Esophagus (tissue), 2 donors: ENCODE results near the gene FNDC3B. TPM values are rescaled to one million over a fixed set of nuclear protein-coding genes. Genes with fewer than 3 reads are reported as not detected.

Source experiments
- H3K27ac ChIP-seq, 2 donors: one replicate each; pipeline ENCODE4 v1.5.1; 2013; ENCODE audit warnings: low read depth in 2 of 2, mild to moderate bottlenecking in 2 of 2, inconsistent platforms in 1 of 2, low read length in 1 of 2, moderate library complexity in 1 of 2
- H3K27me3 ChIP-seq, 2 donors: one replicate each; pipeline ENCODE4 v1.6.1; 2013; ENCODE audit warnings: low read length in 2 of 2, control low read depth in 1 of 2, mild to moderate bottlenecking in 1 of 2; ENCODE audit not compliant: insufficient read depth in 2 of 2, control insufficient read depth in 1 of 2
- H3K36me3 ChIP-seq, 2 donors: one replicate each; pipeline ENCODE4 v1.6.1; 2013; ENCODE audit warnings: low read length in 1 of 2; ENCODE audit not compliant: control insufficient read depth in 2 of 2, insufficient read depth in 2 of 2
- H3K4me1 ChIP-seq, 2 donors: one replicate each; pipeline ENCODE4 v1.6.1; 2013; ENCODE audit warnings: low read length in 1 of 2; ENCODE audit not compliant: control insufficient read depth in 2 of 2, insufficient read depth in 2 of 2
- H3K4me3 ChIP-seq, 2 donors: one replicate each; pipeline ENCODE4 v1.5.1; 2013; ENCODE audit warnings: low read length in 2 of 2, mild to moderate bottlenecking in 2 of 2, low read depth in 1 of 2, moderate library complexity in 1 of 2
- H3K9me3 ChIP-seq, 2 donors: one replicate each; pipeline ENCODE4 v1.6.1; 2013; ENCODE audit warnings: mild to moderate bottlenecking in 2 of 2, low read depth in 1 of 2, low read length in 1 of 2, moderate library complexity in 1 of 2; ENCODE audit not compliant: control insufficient read depth in 2 of 2, insufficient read depth in 1 of 2
- WGBS, 2 donors: extraction: QIAGEN DNeasy Blood & Tissue Kit; methylation state at CpG; one replicate each; pipeline ENCODE4 v1.1.7; 2013; 5-methylcytosine and 5-hydroxymethylcytosine counted together
- polyA plus RNA-seq, 2 donors: library from polyadenylated mRNA; stranded (reverse); fragments of 200-250 nt; gene quantifications; one replicate each; pipeline ENCODE4 v1.2.3, GENCODE V29; 2013
- donor health status: healthy with polysubstance abuse.
- donor health status: Bipolar disorder and iron deficiency.

FNDC3B gene
- polyA plus RNA-seq, 2 donors, result 2.8 to 3.3 TPM

DNA sequence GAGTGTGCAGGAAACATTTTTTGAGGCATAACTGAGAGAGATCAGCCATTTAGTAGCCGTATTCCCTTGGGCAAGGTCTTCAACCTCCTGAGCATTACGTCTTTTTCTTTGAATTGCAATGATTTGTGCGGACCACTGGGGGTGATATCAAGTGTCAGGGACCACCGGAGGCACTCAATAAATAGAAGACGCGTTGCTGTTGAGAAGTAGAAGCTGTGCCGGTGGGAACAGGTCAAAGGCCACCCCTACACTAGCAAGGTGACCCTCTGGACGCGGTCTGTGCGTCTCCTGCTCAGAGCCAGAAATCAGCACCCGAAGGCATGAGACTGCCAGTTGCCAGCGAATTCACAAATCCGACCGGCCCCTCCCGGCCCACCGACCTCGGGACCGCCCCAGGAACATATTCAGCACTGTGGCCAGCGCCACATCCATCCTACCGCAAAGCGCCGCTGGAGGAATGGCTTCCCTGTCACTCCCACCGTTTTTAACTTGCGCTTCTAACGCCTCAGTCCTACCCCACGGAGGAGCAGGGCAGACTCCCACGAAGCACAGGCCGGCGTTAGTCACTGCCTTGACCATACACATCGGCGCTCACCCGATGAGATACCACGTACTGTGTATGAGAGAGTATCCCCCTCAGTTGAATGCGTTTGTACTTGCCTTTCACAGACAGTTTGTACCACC is 410.2 kb downstream of the FNDC3B start:
- Histone ChIP-seq H3K36me3 (no peaks in the 10 kb centered on the region), H3K9me3 (peaks cover 0 to 13% of the 10 kb centered on the region in 2 donors), H3K4me1 (peaks cover 2 to 14% of the 10 kb centered on the region in 2 donors), H3K4me3 (no peak overlapping the region), H3K27ac (no peak overlapping the region), H3K27me3 (peaks cover 4 to 14% of the 10 kb centered on the region in 2 donors)
- WGBS, 2 donors, result 10% methylated on average over 34 of the region's 34 CpGs

Other genes starting within 250 kb of the FNDC3B start
- 10 to 100 TPM; 26.0 to 31.9 TPM for gene PLD1, start 229.1 kb upstream of the FNDC3B start, polyA plus RNA-seq
- gene TMEM212, start 196.2 kb upstream of the FNDC3B start, polyA plus RNA-seq, result not detected